HepG2 (cell line): Measurements from ENCODE around the gene SH3PXD2A. TPM values are rescaled to one million over a fixed set of nuclear protein-coding genes. Genes with fewer than 3 reads are reported as not detected.
A peak's percentile ranks its signal among the peaks of the same experiment; 100 is the strongest.

Experiments
- MZF1 ChIP-seq: sonication (generic); formaldehyde crosslinking; IDR thresholded peaks from 2 replicates; pipeline ENCODE4 v1.8.1; 2023; ENCODE audit warnings: mild to moderate bottlenecking, missing genetic modification reagents, borderline replicate concordance
- POLR2G ChIP-seq: fragments of 200-400 bp; formaldehyde crosslinking; IDR thresholded peaks from 2 replicates; pipeline ENCODE4 v1.6.1; 2018; ENCODE audit warnings: mild to moderate bottlenecking, low read depth, low read length, moderate library complexity
- RARA ChIP-seq: IDR thresholded peaks from 2 replicates; pipeline ENCODE4 v1.6.1; 2016; ENCODE audit warnings: missing genetic modification reagents, missing compliant biosample characterization
- SATB2 ChIP-seq: sonication (generic); formaldehyde crosslinking; IDR thresholded peaks from 2 replicates; pipeline ENCODE4 v1.5.0; 2020; ENCODE audit warnings: missing genetic modification reagents
- ZFYVE20 ChIP-seq: sonication (generic); formaldehyde crosslinking; IDR thresholded peaks from 2 replicates; pipeline ENCODE4 v1.8.0; 2023; ENCODE audit warnings: low read depth, mild to moderate bottlenecking, moderate library complexity, missing genetic modification reagents, borderline replicate concordance
- ZNF143 ChIP-seq: sonication (generic); formaldehyde crosslinking; IDR thresholded peaks from 2 replicates; pipeline ENCODE4 v1.4.0; 2020; ENCODE audit warnings: missing genetic modification reagents
- ZNF737 ChIP-seq: sonication (generic); formaldehyde crosslinking; IDR thresholded peaks from 2 replicates; pipeline ENCODE4 v1.5.0; 2020; ENCODE audit warnings: missing genetic modification reagents, mild to moderate bottlenecking, borderline replicate concordance
- ZSCAN20 ChIP-seq: sonication (generic); formaldehyde crosslinking; IDR thresholded peaks from 2 replicates; pipeline ENCODE4 v1.4.0; 2020; ENCODE audit warnings: missing genetic modification reagents, mild to moderate bottlenecking, borderline replicate concordance
- ZSCAN30 ChIP-seq: sonication (generic); formaldehyde crosslinking; IDR thresholded peaks from 2 replicates; pipeline ENCODE4 v1.5.0; 2020; ENCODE audit warnings: mild to moderate bottlenecking, missing genetic modification reagents
- polyA plus RNA-seq, 8 experiments: library from polyadenylated mRNA; depleted of rRNA in 3 of 8; stranded (reverse) in 7 of 8; unstranded in 1 of 8; fragments of >200 nt; fragmentation: Illumina TruSeq in 4 of 8; extraction: Trizol in 4 of 8; gene quantifications; 2 replicates each; pipeline versions ENCODE4 v1.2.1 to v1.2.3, GENCODE V29; 2011 to 2016; ENCODE audit warnings: low read depth in 4 of 8, missing spikeins in 1 of 8, mixed read lengths in 1 of 8; ENCODE audit not compliant: insufficient read depth in 1 of 8
- total RNA-seq, 5 experiments: library from RNA; depleted of rRNA; stranded (reverse); fragments of >200 nt; fragmentation: Illumina TruSeq; extraction: Trizol; gene quantifications; 2 replicates each; pipeline ENCODE4 v1.2.3, GENCODE V29; 2016; ENCODE audit warnings: low read depth in 1 of 5
- TF ChIP-seq, protein P1 (sequence below), 2 experiments: fragments of 450-650 bp in 1 of 2; sonication (generic) in 1 of 2; formaldehyde crosslinking; IDR thresholded peaks; 2 replicates each; pipeline versions ENCODE4 v1.5.0 to v1.8.0; 2020 to 2022; ENCODE audit warnings: mild to moderate bottlenecking in 1 of 2, missing genetic modification reagents in 1 of 2
- TF ChIP-seq, protein P2 (sequence below): sonication (generic); formaldehyde crosslinking; IDR thresholded peaks from 2 replicates; pipeline ENCODE4 v1.9.0; 2021; ENCODE audit warnings: mild to moderate bottlenecking, missing genetic modification reagents
- TF ChIP-seq, protein P3 (sequence below): sonication (generic); formaldehyde crosslinking; IDR thresholded peaks from 2 replicates; pipeline ENCODE4 v1.4.0; 2020; ENCODE audit warnings: missing genetic modification reagents, borderline replicate concordance
- TF ChIP-seq, protein P4 (sequence below): sonication (generic); formaldehyde crosslinking; IDR thresholded peaks from 2 replicates; pipeline ENCODE4 v1.4.0; 2020; ENCODE audit warnings: missing genetic modification reagents
- TF ChIP-seq, protein P5 (sequence below): sonication (generic); formaldehyde crosslinking; IDR thresholded peaks from 2 replicates; pipeline ENCODE4 v1.5.1; 2020; ENCODE audit warnings: missing genetic modification reagents, mild to moderate bottlenecking, borderline replicate concordance

SH3PXD2A gene
- total and polyA plus RNA-seq, 2 of the 13 experiments (the other 11 are each of a cell fraction or from before 2014, with no cell fraction given) = 11.1 to 11.3 TPM

DNA sequence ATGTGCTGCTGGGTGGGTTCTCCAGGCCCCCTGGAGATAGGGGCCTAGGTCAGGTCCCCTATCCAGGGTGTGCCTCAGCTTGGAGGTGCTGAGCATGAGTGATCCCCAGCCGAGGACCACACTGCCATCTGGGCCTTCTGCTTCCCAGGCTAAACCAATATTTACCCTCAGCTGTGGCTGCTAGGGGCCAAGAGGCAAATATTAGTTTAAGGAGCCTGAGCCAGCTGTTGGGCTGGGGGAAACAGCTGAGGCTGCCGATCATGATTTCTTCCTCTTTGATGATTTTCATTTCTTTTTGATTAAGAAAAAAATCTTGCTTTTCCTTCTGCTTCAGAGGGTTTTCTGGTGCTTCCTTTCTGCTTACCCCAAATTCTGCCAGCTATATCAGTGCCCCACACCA, 278.5 kb downstream of the SH3PXD2A start (continued):
- TF ChIP-seq, protein P1, sequence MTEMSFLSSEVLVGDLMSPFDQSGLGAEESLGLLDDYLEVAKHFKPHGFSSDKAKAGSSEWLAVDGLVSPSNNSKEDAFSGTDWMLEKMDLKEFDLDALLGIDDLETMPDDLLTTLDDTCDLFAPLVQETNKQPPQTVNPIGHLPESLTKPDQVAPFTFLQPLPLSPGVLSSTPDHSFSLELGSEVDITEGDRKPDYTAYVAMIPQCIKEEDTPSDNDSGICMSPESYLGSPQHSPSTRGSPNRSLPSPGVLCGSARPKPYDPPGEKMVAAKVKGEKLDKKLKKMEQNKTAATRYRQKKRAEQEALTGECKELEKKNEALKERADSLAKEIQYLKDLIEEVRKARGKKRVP (CRISPR knock-in tag; IDR thresholded peaks at IDR 0.05) = 0 out of 4 replicates have a peak, but pooled peaks of 1 of the 2 experiments have one; percentile 6
- TF ChIP-seq ZFYVE20 (CRISPR knock-in tag) = no peak
- TF ChIP-seq, protein P2, sequence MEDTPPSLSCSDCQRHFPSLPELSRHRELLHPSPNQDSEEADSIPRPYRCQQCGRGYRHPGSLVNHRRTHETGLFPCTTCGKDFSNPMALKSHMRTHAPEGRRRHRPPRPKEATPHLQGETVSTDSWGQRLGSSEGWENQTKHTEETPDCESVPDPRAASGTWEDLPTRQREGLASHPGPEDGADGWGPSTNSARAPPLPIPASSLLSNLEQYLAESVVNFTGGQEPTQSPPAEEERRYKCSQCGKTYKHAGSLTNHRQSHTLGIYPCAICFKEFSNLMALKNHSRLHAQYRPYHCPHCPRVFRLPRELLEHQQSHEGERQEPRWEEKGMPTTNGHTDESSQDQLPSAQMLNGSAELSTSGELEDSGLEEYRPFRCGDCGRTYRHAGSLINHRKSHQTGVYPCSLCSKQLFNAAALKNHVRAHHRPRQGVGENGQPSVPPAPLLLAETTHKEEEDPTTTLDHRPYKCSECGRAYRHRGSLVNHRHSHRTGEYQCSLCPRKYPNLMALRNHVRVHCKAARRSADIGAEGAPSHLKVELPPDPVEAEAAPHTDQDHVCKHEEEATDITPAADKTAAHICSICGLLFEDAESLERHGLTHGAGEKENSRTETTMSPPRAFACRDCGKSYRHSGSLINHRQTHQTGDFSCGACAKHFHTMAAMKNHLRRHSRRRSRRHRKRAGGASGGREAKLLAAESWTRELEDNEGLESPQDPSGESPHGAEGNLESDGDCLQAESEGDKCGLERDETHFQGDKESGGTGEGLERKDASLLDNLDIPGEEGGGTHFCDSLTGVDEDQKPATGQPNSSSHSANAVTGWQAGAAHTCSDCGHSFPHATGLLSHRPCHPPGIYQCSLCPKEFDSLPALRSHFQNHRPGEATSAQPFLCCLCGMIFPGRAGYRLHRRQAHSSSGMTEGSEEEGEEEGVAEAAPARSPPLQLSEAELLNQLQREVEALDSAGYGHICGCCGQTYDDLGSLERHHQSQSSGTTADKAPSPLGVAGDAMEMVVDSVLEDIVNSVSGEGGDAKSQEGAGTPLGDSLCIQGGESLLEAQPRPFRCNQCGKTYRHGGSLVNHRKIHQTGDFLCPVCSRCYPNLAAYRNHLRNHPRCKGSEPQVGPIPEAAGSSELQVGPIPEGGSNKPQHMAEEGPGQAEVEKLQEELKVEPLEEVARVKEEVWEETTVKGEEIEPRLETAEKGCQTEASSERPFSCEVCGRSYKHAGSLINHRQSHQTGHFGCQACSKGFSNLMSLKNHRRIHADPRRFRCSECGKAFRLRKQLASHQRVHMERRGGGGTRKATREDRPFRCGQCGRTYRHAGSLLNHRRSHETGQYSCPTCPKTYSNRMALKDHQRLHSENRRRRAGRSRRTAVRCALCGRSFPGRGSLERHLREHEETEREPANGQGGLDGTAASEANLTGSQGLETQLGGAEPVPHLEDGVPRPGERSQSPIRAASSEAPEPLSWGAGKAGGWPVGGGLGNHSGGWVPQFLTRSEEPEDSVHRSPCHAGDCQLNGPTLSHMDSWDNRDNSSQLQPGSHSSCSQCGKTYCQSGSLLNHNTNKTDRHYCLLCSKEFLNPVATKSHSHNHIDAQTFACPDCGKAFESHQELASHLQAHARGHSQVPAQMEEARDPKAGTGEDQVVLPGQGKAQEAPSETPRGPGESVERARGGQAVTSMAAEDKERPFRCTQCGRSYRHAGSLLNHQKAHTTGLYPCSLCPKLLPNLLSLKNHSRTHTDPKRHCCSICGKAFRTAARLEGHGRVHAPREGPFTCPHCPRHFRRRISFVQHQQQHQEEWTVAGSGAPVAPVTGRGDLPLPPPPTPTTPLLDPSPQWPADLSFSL (CRISPR knock-in tag) = no peak
- TF ChIP-seq, protein P3, sequence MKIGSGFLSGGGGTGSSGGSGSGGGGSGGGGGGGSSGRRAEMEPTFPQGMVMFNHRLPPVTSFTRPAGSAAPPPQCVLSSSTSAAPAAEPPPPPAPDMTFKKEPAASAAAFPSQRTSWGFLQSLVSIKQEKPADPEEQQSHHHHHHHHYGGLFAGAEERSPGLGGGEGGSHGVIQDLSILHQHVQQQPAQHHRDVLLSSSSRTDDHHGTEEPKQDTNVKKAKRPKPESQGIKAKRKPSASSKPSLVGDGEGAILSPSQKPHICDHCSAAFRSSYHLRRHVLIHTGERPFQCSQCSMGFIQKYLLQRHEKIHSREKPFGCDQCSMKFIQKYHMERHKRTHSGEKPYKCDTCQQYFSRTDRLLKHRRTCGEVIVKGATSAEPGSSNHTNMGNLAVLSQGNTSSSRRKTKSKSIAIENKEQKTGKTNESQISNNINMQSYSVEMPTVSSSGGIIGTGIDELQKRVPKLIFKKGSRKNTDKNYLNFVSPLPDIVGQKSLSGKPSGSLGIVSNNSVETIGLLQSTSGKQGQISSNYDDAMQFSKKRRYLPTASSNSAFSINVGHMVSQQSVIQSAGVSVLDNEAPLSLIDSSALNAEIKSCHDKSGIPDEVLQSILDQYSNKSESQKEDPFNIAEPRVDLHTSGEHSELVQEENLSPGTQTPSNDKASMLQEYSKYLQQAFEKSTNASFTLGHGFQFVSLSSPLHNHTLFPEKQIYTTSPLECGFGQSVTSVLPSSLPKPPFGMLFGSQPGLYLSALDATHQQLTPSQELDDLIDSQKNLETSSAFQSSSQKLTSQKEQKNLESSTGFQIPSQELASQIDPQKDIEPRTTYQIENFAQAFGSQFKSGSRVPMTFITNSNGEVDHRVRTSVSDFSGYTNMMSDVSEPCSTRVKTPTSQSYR (CRISPR knock-in tag) = no peak
- peak; percentile 87 for TF ChIP-seq RARA (CRISPR knock-in tag)
- TF ChIP-seq ZSCAN20 = no peak
- TF ChIP-seq ZNF737 (CRISPR knock-in tag) = no peak
- TF ChIP-seq, protein P4, sequence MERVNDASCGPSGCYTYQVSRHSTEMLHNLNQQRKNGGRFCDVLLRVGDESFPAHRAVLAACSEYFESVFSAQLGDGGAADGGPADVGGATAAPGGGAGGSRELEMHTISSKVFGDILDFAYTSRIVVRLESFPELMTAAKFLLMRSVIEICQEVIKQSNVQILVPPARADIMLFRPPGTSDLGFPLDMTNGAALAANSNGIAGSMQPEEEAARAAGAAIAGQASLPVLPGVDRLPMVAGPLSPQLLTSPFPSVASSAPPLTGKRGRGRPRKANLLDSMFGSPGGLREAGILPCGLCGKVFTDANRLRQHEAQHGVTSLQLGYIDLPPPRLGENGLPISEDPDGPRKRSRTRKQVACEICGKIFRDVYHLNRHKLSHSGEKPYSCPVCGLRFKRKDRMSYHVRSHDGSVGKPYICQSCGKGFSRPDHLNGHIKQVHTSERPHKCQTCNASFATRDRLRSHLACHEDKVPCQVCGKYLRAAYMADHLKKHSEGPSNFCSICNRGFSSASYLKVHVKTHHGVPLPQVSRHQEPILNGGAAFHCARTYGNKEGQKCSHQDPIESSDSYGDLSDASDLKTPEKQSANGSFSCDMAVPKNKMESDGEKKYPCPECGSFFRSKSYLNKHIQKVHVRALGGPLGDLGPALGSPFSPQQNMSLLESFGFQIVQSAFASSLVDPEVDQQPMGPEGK (CRISPR knock-in tag) = peak; percentile 86
- TF ChIP-seq ZSCAN30 (CRISPR knock-in tag) = no peak
- TF ChIP-seq MZF1 (CRISPR knock-in tag) = no peak
- no peak for TF ChIP-seq ZNF143 (CRISPR knock-in tag)
- TF ChIP-seq, protein P5, sequence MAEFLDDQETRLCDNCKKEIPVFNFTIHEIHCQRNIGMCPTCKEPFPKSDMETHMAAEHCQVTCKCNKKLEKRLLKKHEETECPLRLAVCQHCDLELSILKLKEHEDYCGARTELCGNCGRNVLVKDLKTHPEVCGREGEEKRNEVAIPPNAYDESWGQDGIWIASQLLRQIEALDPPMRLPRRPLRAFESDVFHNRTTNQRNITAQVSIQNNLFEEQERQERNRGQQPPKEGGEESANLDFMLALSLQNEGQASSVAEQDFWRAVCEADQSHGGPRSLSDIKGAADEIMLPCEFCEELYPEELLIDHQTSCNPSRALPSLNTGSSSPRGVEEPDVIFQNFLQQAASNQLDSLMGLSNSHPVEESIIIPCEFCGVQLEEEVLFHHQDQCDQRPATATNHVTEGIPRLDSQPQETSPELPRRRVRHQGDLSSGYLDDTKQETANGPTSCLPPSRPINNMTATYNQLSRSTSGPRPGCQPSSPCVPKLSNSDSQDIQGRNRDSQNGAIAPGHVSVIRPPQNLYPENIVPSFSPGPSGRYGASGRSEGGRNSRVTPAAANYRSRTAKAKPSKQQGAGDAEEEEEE (CRISPR knock-in tag) = no peak
- no peak for TF ChIP-seq SATB2 (CRISPR knock-in tag)
- no peak for TF ChIP-seq POLR2G
